IMR-90 (cell line): Measurements from ENCODE around the gene LPAR1.

Source experiments
- MAFK ChIP-seq: IDR thresholded peaks from 2 replicates; pipeline ENCODE4 v1.6.1; 2012; ENCODE audit warnings: low read depth, low read length, improper control_type of control experiment
- POLR2A ChIP-seq: IDR thresholded peaks from 2 replicates; pipeline ENCODE4 v1.6.1; 2012; ENCODE audit warnings: mild to moderate bottlenecking, low read depth, low read length
- TF ChIP-seq, protein P1 (sequence below): conservative IDR thresholded peaks from 2 replicates; pipeline ENCODE4 v1.5.1; 2012; ENCODE audit warnings: mild to moderate bottlenecking, low read depth, low read length, improper control_type of control experiment
- TF ChIP-seq, protein P2 (sequence below): fragments of 150-350 bp; IDR thresholded peaks from 2 replicates; pipeline ENCODE4 v1.6.1; 2017; ENCODE audit warnings: mild to moderate bottlenecking, antibody characterized with exemption, low read length, low read depth

DNA sequence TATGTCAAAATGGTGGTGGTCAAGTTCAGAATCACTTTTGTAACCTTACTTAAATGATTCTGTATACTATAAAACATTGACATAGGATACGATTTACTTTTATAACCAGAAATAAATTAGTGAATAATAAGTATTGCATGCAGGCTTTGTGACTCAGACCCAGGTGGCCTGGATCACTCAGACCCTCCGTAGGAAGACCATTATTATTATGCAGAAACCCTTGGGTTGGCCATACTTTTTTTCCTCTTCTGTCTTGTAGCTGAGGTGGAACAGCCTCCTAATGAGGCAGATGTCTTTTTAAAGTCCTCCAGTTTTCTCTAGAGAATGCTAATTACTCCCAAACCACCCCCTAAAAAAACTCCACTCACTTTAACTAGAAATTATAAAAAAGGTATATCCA, 121.9 kb downstream of the LPAR1 start:
- TF ChIP-seq, protein P1, sequence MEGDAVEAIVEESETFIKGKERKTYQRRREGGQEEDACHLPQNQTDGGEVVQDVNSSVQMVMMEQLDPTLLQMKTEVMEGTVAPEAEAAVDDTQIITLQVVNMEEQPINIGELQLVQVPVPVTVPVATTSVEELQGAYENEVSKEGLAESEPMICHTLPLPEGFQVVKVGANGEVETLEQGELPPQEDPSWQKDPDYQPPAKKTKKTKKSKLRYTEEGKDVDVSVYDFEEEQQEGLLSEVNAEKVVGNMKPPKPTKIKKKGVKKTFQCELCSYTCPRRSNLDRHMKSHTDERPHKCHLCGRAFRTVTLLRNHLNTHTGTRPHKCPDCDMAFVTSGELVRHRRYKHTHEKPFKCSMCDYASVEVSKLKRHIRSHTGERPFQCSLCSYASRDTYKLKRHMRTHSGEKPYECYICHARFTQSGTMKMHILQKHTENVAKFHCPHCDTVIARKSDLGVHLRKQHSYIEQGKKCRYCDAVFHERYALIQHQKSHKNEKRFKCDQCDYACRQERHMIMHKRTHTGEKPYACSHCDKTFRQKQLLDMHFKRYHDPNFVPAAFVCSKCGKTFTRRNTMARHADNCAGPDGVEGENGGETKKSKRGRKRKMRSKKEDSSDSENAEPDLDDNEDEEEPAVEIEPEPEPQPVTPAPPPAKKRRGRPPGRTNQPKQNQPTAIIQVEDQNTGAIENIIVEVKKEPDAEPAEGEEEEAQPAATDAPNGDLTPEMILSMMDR, result no peak
- no peak for TF ChIP-seq POLR2A
- no peak for TF ChIP-seq MAFK
- TF ChIP-seq, protein P2, sequence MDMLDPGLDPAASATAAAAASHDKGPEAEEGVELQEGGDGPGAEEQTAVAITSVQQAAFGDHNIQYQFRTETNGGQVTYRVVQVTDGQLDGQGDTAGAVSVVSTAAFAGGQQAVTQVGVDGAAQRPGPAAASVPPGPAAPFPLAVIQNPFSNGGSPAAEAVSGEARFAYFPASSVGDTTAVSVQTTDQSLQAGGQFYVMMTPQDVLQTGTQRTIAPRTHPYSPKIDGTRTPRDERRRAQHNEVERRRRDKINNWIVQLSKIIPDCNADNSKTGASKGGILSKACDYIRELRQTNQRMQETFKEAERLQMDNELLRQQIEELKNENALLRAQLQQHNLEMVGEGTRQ, result no peak
